Upper lobe of left lung (tissue), 4 donors: Measurements from ENCODE around the gene PRAMEF13.
"Not testable (repeated sequence)": the region's sequence is repeated elsewhere in the genome, so short reads cannot be mapped to it uniquely, and the experiment has no call there.

ENCODE experiments used
- CTCF ChIP-seq, 6 experiments: fragments of 450-650 bp in 4 of 6; fragments of 200-600 bp in 2 of 6; sonication (generic) in 2 of 6; IDR thresholded peaks; one replicate each; pipeline ENCODE4 v1.5.1; 2016 to 2019; ENCODE audit warnings: antibody characterized with exemption in 6 of 6
- EP300 ChIP-seq, 4 donors: sonication (generic); formaldehyde crosslinking; IDR thresholded peaks; one replicate each; pipeline ENCODE4 v1.5.1; 2017; ENCODE audit warnings: antibody characterized with exemption in 4 of 4, control low read depth in 2 of 4
- POLR2A ChIP-seq, 4 donors: fragments of 450-650 bp; IDR thresholded peaks; one replicate each; pipeline ENCODE4 v1.5.1; 2016 to 2017; ENCODE audit warnings: antibody characterized with exemption in 4 of 4, mild to moderate bottlenecking in 2 of 4
- POLR2AphosphoS5 ChIP-seq, 2 donors: sonication (generic); formaldehyde crosslinking; IDR thresholded peaks; one replicate each; pipeline ENCODE4 v1.5.1; 2017; ENCODE audit warnings: antibody characterized with exemption in 2 of 2

DNA sequence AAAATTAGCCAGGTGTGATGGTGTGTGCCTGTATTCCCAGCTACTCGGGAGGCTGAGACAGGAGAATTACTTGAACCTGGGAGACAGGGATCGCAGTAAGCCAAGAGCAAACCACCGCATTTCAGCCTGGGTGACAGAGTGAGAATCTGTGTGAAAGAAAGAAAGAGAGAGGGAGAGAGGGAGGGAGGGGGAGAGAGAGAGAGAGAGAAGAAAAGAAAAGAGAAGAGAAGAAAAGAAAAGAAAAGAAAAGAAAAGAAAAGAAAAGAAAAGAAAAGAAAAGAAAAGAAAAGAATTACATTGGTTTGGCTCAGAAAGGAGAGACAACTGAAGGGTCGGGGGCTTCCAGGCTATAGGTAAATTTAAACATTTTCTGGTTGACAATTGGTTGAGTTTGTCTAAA, 38.4 kb upstream of the PRAMEF13 start:
- TF ChIP-seq CTCF, POLR2A, POLR2AphosphoS5, EP300 (IDR thresholded peaks at IDR 0.05): not testable (repeated sequence)
